GM19035 (cell line): ENCODE data around the gene ADGRB2.

Source experiments
- ATAC-seq: cut with Tn5 transposase; IDR thresholded peaks from one replicate; pipeline ENCODE4 v1.9.1; 2021; ENCODE audit not compliant: unreplicated experiment

Gene ADGRB2

DNA sequence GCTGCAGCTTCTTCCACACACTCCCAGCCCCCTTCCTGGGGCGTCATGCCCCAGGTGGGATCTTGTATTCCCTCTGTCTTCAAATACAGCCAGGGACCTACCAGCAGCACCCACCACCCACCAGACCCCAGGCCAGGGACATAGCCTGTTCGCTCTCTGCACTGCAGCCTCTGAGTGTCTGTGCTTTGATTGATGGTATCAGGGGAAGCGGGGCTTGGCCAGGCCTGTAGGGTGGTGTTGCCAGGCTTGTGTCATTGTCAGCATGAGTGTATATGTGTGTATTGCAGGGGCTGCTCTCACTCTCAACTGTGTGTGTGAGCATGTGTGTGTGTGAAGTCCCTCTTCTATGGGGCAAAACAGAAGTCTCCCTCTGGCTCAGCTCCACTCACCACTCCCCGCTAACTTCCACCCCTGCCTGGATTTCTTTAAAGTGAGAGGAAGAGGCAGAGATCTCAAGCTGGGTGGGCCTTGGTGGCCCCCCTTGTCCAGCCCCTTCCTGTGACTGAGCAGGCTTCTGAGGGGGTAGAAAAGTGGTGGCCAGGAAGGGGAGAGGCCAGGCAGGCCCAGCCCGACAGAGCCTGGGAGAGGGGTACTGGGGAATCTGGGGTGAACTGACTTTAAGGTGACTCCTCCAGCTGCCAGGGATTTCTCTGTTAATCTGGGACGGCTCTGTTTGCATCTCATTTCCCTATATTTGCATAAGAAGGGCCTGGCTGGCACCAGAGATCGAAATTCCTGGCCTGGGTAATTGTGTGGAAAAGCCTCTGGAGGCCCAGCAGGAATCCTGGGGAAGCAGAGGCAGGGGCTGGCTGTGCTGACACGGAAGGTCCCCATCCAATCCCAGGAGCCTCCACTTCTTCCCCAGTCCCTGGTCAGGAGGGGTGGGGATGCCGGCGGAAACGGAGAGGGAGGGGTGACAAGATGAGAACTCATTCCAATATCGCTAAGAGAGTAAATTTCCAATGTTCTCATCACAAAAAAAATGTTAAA, 18.6 kb upstream of the ADGRB2 start:
- ATAC-seq, result no peak

- ATAC-seq, result no peak
Observed at GRCh38 chr1:31781756-31782371, 17.7 kb upstream of the ADGRB2 start.

- no peak for ATAC-seq
Observed at GRCh38 chr1:31781138-31781755, 17.1 kb upstream of the ADGRB2 start.

GRCh38 chr1:31780632-31781031, 16.5 kb upstream of the ADGRB2 start:
- ATAC-seq, result no peak

GRCh38 chr1:31779687-31780086, 15.5 kb upstream of the ADGRB2 start:
- no peak for ATAC-seq

GRCh38 chr1:31778763-31779488, 14.8 kb upstream of the ADGRB2 start:
- ATAC-seq, result no peak

GRCh38 chr1:31776516-31776915, 12.4 kb upstream of the ADGRB2 start:
- no peak for ATAC-seq

GRCh38 chr1:31776032-31776431, 11.9 kb upstream of the ADGRB2 start:
- ATAC-seq, result no peak

GRCh38 chr1:31775210-31775999, 11.3 kb upstream of the ADGRB2 start:
- ATAC-seq, result no peak

GRCh38 chr1:31774495-31774894, 10.4 kb upstream of the ADGRB2 start:
- no peak for ATAC-seq

DNA sequence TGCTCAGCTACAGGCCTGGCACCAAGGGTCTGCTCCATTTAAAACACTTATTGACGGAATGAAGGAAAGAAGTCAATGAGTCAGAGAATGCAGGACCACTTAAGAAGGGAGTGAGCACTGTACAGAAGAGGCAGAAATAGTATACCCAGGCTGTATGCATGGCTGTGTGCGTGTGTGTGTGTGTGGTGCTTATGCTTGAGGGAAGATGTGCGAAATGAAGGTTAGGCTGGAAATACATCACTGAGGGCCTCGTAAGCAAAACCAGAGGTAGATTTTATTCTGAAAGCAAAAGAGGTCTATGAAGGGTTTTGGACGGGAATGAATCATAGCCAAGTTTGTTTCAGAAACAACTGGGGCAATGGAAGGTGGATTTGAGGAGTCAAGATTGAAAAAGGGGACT, 9.7 kb upstream of the ADGRB2 start:
- ATAC-seq, result no peak

DNA sequence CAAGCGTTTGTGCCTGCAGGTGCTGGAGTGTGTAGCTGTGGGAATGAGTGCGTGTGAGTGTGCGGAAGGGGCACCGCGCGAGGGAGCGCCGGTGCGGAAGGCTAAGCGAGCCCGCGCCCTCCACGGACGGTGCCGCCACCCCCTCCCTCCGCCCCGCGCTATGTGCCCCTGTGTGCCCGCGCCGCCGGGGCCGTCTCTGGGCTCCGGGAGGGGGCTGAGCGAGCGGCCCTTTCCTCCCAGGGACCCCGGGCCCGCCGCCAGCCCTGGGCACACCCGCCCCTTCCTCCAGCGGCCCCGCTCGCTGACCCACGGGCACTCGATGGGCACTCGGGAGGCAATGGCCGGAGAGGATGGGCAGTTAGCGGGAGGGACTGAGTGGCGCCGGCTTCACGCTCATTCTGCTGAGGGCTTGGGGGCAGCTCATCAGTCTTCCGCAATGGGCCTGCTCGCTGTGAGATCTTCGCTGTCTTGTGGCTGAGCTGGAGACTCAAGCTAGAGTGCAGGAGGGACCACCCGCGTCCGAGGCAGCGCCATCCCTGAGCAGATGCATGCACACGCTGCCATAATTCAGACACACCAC, 8.6 kb upstream of the ADGRB2 start:
- no peak for ATAC-seq

DNA sequence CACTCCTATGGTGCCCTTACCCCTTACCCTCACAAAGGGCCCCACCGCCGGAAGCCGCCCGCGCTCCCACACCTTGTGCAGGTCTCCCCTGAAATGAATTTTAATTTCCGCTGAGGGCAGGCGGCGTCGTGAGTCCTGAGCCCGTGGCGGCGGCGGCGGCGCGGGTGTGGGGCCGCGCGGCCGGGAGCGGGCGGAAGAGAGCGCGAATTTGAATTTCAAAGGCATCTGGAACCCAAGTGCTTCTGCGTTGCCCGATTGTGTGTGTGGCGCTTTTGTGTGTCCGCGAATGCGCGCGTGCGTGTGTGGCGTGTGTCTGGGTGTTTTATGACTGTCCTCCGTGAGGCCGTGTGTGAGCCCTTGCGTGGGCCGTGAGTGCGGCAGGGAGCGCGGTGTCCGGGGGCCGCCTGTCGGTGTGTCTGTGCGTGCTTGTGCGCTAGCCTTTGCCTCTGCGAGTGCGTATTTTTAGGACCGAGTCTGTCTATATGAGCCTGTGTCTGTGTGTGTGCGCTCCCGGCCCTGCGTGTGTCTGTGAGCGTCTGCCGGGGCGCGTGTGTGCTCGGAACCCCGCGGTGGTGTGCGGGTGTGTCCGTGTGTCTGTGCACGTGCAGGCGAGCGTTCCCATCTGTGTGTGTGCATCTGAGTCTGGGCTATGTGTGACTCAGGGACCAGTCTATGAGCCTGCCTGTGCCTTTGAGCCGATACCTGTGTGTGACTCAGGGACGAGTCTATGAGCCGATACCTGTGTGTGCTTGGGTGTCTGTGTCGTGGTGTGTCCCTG, 7.9 kb upstream of the ADGRB2 start:
- no peak for ATAC-seq

DNA sequence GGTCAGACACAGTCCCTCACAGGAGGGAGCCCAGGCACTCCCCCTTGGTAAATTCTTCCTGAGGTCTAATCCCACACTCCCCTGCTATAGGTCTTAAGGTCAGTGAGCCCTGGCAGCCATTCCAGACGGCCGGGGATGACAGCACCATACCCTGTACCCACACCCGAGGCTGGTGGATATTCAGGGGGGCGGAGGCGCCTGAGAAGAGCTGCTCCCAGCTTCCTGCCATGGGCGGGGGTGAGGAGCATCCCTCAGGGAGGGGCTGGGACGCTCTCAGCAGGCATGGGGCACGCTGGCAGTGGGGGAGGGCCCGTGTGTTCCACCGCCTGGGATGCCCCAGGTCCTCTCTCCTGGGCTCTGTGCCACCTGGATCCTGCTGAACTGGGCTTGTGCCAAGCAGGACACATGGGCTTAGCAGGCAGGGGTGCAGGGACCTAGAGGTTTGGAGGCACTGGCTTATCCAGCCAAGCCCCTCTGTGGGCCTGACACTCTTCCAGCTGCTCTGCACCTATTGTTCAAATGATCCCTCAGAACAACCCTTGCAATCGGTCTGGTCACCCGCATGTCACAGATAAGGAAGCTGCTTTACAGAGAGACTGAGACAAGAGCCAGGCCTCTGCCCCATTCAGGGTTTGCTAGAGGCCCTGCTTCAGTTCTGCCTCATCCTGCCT, 5.7 kb upstream of the ADGRB2 start:
- no peak for ATAC-seq

DNA sequence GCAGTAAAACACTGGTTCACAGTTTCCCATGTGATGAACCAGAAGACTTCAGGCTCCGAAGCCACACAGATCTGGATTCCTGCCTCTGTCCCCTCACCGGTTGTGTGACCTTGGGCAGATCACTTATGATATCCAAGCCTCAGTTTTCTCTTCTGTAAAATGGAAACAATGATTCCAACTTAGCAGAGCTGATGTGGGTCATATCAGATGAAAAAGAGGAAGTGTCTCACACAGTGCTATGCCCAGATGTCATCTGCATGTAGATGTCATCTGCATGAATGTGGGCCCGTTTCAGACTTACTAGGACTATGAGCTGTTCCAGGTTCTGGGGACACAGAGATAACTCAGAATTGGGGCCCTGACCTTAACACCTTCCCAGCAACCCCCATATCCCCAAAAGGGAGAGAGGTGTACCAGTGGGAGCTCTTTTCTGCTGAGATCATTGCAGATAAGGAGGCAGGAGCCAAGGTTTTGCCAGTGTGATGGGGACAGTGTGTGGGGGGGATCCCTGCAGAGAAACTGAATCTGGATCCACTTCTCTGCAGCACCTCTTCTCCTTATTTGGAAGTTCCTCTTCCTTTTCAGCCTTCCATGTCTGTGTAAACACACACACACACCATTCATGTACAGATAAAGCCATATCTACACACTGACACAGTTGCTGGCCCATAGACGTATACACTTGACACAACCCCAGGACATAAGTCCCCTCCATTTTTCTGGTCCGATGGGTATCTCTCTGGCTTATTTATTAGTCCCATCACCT, 5.0 kb upstream of the ADGRB2 start:
- ATAC-seq, result no peak

DNA sequence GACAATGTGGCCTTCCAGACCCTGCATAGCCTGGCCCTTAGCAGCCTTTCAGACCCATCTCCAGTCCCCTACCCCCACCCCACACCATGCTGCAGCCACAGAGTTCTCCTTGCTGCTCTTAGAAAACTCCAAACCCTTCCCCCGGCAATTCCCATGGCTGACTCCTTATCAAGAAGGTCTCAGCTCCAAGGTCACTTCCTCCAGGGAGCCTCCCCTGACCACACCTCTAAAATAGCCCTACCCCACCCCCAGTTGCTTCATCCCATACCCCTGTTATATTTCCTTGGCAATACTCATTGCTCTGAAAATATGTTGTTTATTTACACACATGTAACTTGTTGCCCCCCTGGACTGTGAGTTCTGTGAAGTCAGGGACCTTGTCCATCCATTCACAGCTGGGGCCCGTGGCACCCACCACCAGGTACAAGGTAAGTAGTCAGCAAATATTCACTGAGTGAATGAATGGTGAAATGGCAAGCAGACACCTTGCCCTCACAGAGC, 4.3 kb upstream of the ADGRB2 start:
- no peak for ATAC-seq

GRCh38 chr1:31767225-31767624, 3.1 kb upstream of the ADGRB2 start:
- ATAC-seq, result no peak

GRCh38 chr1:31765516-31765915, 1.4 kb upstream of the ADGRB2 start:
- no peak for ATAC-seq
